ENCODE results near the gene ZZZ3. TPM values are rescaled to one million over a fixed set of nuclear protein-coding genes. Genes with fewer than 3 reads are reported as not detected.

Gene ZZZ3
- total RNA-seq, 1 experiment from 2014 or later: 51.1 TPM

DNA sequence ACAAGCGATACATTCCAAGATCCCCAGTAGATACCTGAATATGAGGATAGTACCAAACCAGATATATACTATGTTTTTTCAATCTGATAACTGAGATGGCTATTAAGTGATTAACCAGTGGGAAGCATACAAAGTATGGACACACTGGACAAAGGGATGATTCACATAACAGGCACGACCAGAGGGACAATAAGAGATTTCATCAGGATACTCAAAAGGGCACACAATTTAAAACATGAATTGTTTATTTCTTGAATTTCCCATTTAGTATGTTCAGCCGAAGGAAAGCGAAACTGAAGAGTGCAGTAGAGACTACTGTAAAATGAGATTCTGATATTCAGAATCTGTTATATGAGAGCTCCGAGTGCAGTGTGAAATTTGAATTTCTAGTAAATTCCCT is 10.6 kb downstream of the ZZZ3 start:
- H3K36me3 Mint-ChIP-seq (ENCODE audit: insufficient read depth in 1 of 3, low read depth in 3 of 3): peaks cover 0 to 4% (median 3%) of the 10 kb centered on the region in 3 experiments; a peak in 2 of 7 replicates
- no peaks in the 10 kb centered on the region for H4K20me1 ChIP-seq (ENCODE audit: control insufficient read depth, insufficient read depth, insufficient read length)

More for the DNA sequence above, 10.6 kb downstream of the ZZZ3 start:
- no peaks in the 10 kb centered on the region for H3K23me2 ChIP-seq (ENCODE audit: insufficient read length, low read depth, low read length, poor library complexity, severe bottlenecking)
- no peak overlapping the region for H3K4me2 ChIP-seq (ENCODE audit: insufficient read depth, insufficient read length, low read length)
- H2BK15ac ChIP-seq (ENCODE audit: low read depth, low read length): no peak overlapping the region
- no peak overlapping the region for H3K9ac ChIP-seq (ENCODE audit: extremely low read depth, insufficient read length, low read length)
- H3T11ph ChIP-seq (ENCODE audit: low read length): no peak overlapping the region
- no peak overlapping the region for H3K23ac ChIP-seq (ENCODE audit: insufficient read length, low read depth, low read length)
- no peak for TF ChIP-seq CTCF (conservative IDR thresholded peaks at IDR 0.05)
- no peak overlapping the region for H2BK12ac ChIP-seq (ENCODE audit: insufficient read length, low read depth, low read length)
- no peaks in the 10 kb centered on the region; the same call in 1 of the 2 replicates for H3K4me1 ChIP-seq (ENCODE audit: insufficient read depth, low read length)
- H3K56ac ChIP-seq (ENCODE audit: insufficient read length, low read depth, low read length): no peak overlapping the region
- no peak overlapping the region for H3K4me3 Mint-ChIP-seq
- H2AK5ac ChIP-seq (ENCODE audit: insufficient read length, low read length): no peak overlapping the region
- no peak overlapping the region for H4K91ac ChIP-seq (ENCODE audit: insufficient read length, low read depth, low read length)
- no peak overlapping the region for H2BK120ac ChIP-seq (ENCODE audit: low read depth, low read length, poor library complexity, severe bottlenecking)
- no CpG with 5 or more reads among the region's 5 CpGs for whole genome bisulfite sequencing (ENCODE audit: extremely low coverage, insufficient read length, low lambda C conversion rate)
- H4K5ac ChIP-seq (ENCODE audit: insufficient read length, low read depth, low read length): no peak overlapping the region
- no peak overlapping the region for H4K8ac ChIP-seq (replicated peaks; ENCODE audit: insufficient read length, low read depth, low read length)
- H3K4me1 Mint-ChIP-seq: peaks cover 21 to 26% of the 10 kb centered on the region in 2 experiments
- H3K4ac ChIP-seq (ENCODE audit: low read depth, low read length): no peak overlapping the region
- peaks cover 13% of the 10 kb centered on the region; the same call in 1 of the 2 replicates for H3K79me2 ChIP-seq (ENCODE audit: insufficient read depth, low read length)
- 0 out of 7 replicates have a peak overlapping the region, but pooled peaks of 1 of the 3 experiments have one; percentile 2 for H3K27ac Mint-ChIP-seq
- no peaks in the 10 kb centered on the region for H3K27me3 Mint-ChIP-seq (ENCODE audit: low read depth)
- no peak overlapping the region for H2BK20ac ChIP-seq (ENCODE audit: low read depth, low read length, poor library complexity, severe bottlenecking)
- no peaks in the 10 kb centered on the region for H3K9me3 ChIP-seq (ENCODE audit: control insufficient read depth, low read depth, low read length)
- no peak overlapping the region for H3K27ac ChIP-seq (ENCODE audit: insufficient read length, low read depth, low read length)
- no peak overlapping the region for H3K14ac ChIP-seq (ENCODE audit: insufficient read depth, low read length)
- H2BK5ac ChIP-seq (ENCODE audit: insufficient read length, low read length): no peak overlapping the region
- H3K27me3 ChIP-seq (ENCODE audit: insufficient read depth, low read length): no peaks in the 10 kb centered on the region
- H3K79me1 ChIP-seq (ENCODE audit: insufficient read depth, low read depth, low read length, poor library complexity, severe bottlenecking): peaks cover 10% of the 10 kb centered on the region
- H2AFZ ChIP-seq (ENCODE audit: low read length): no peak overlapping the region
- no peak for DNase-seq
- H3K9me3 Mint-ChIP-seq: no peaks in the 10 kb centered on the region
- H3K18ac ChIP-seq (ENCODE audit: insufficient read length, low read depth, low read length): no peak overlapping the region

All from H9 (cell line).